GM23248 (cell line): ENCODE results near the gene FRAS1. TPM values are rescaled to one million over a fixed set of nuclear protein-coding genes. Genes with fewer than 3 reads are reported as not detected.
A peak's percentile ranks its signal among the peaks of the same experiment; 100 is the strongest.

ENCODE experiments used
- DNase-seq: peaks from one replicate; pipeline ENCODE4 v3.0.0-alpha.2; 2015
- H2AFZ ChIP-seq: fragments of 200-600 bp; sonication (generic); 2 replicates; pipeline ENCODE4 v1.6.1; 2016; ENCODE audit warnings: antibody characterized with exemption
- H3F3A ChIP-seq: fragments of 200-600 bp; sonication (generic); 2 replicates; pipeline ENCODE4 v1.6.1; 2016; ENCODE audit warnings: mild to moderate bottlenecking, antibody characterized with exemption, mixed run types; ENCODE audit not compliant: insufficient read depth
- H3K27ac ChIP-seq: fragments of 200-600 bp; sonication (generic); 2 replicates; pipeline ENCODE4 v1.5.1; 2016; ENCODE audit warnings: mild to moderate bottlenecking
- H3K27me3 ChIP-seq: fragments of 200-600 bp; sonication (generic); replicated peaks from 2 replicates; pipeline ENCODE4 v1.6.1; 2016; ENCODE audit warnings: mild to moderate bottlenecking; ENCODE audit not compliant: insufficient read depth
- H3K36me3 ChIP-seq: fragments of 200-600 bp; sonication (generic); 2 replicates; pipeline ENCODE4 v1.6.1; 2016; ENCODE audit warnings: low read depth, mild to moderate bottlenecking
- H3K4me1 ChIP-seq: fragments of 200-600 bp; sonication (generic); 2 replicates; pipeline ENCODE4 v1.6.1; 2016; ENCODE audit warnings: mild to moderate bottlenecking; ENCODE audit not compliant: insufficient read depth
- H3K4me2 ChIP-seq: fragments of 200-600 bp; sonication (generic); one replicate; pipeline ENCODE4 v1.6.1; 2016; ENCODE audit warnings: mild to moderate bottlenecking; ENCODE audit not compliant: unreplicated experiment
- H3K4me3 ChIP-seq: fragments of 200-600 bp; sonication (generic); 2 replicates; pipeline ENCODE4 v1.5.1; 2016; ENCODE audit warnings: mild to moderate bottlenecking
- H3K79me2 ChIP-seq: fragments of 200-600 bp; sonication (generic); 2 replicates; pipeline ENCODE4 v1.6.1; 2016; ENCODE audit warnings: mild to moderate bottlenecking; ENCODE audit not compliant: insufficient read depth
- H3K9ac ChIP-seq: fragments of 200-600 bp; sonication (generic); 2 replicates; pipeline ENCODE4 v1.6.1; 2016; ENCODE audit warnings: mild to moderate bottlenecking
- H3K9me2 ChIP-seq: fragments of 200-600 bp; sonication (generic); 2 replicates; pipeline ENCODE4 v1.6.1; 2016; ENCODE audit warnings: mixed run types, mild to moderate bottlenecking, moderate library complexity; ENCODE audit not compliant: insufficient read depth
- H3K9me3 ChIP-seq: fragments of 200-600 bp; sonication (generic); one replicate; pipeline ENCODE4 v1.6.1; 2017; ENCODE audit warnings: low read depth
- H4K20me1 ChIP-seq: fragments of 200-600 bp; sonication (generic); 2 replicates; pipeline ENCODE4 v1.6.0; 2016; ENCODE audit not compliant: insufficient read depth
- EZH2 ChIP-seq: fragments of 200-600 bp; sonication (generic); IDR thresholded peaks from 2 replicates; pipeline ENCODE4 v1.6.1; 2018; ENCODE audit warnings: antibody characterized with exemption, mild to moderate bottlenecking; ENCODE audit not compliant: insufficient read depth, poor library complexity, severe bottlenecking
- EZH2phosphoT487 ChIP-seq: fragments of 200-600 bp; sonication (generic); IDR thresholded peaks from 2 replicates; pipeline ENCODE4 v1.6.1; 2018; ENCODE audit warnings: antibody characterized with exemption, moderate library complexity, mild to moderate bottlenecking, low read depth; ENCODE audit not compliant: insufficient read depth
- WGBS, 2 experiments: methylation state at CpG; one replicate each; pipeline ENCODE4 v1.1.6; 2015 to 2017; ENCODE audit warnings: low lambda C conversion rate in 2 of 2, low coverage in 1 of 2; ENCODE audit errors: missing lambda C conversion rate in 2 of 2; 5-methylcytosine and 5-hydroxymethylcytosine counted together
- in situ Hi-C: fragments of 300-500 bp; cut with MboI; formaldehyde crosslinking; loops from 2 replicates; pipeline ENCODE4 v1.15.0; 2020
- polyA plus RNA-seq: library from polyadenylated mRNA; unstranded; fragments of >200 nt; fragmentation: Nextera tagmentation; extraction: Ambion mirVana; gene quantifications from 2 replicates; pipeline ENCODE4 v1.2.1, GENCODE V29; 2016
- total RNA-seq: library from RNA; depleted of rRNA; stranded (reverse); fragments of >200 nt; shearing (Covaris generic); gene quantifications from 2 replicates; pipeline ENCODE4 v1.2.3, GENCODE V29; 2014

FRAS1 gene
- total and polyA plus RNA-seq, 2 experiments from 2014 or later: 6.5 to 19.8 TPM

- peak; percentile 81 for DNase-seq
- H3K4me2 ChIP-seq: peak overlapping the region; percentile 54
- no peaks in the 10 kb centered on the region for H3K79me2 ChIP-seq
- peak overlapping the region; percentile 46 for H3K27ac ChIP-seq
- H3K9me2 ChIP-seq: no peaks in the 10 kb centered on the region; the same call in 1 of the 2 replicates
- H3K36me3 ChIP-seq: no peaks in the 10 kb centered on the region
- in situ Hi-C loops: no loop called here
- no peaks in the 10 kb centered on the region for H3K9me3 ChIP-seq
- 0 out of 2 replicates have a peak overlapping the region, but pooled peaks have one; percentile 4 for H2AFZ ChIP-seq
- peaks cover 44% of the 10 kb centered on the region for H3K4me1 ChIP-seq
- 0 to 4% methylated on average over 1 of the region's 1 CpG for WGBS, 2 experiments
- H3K4me3 ChIP-seq: no peak overlapping the region
- peaks cover 39% of the 10 kb centered on the region for H3F3A ChIP-seq
- TF ChIP-seq EZH2phosphoT487 (no peak), EZH2 (no peak)
- H3K27me3 ChIP-seq: no peaks in the 10 kb centered on the region
- H3K9ac ChIP-seq: no peak overlapping the region
- H4K20me1 ChIP-seq: no peaks in the 10 kb centered on the region
Observed at GRCh38 chr4:78477276-78477675, 420.2 kb downstream of the FRAS1 start.

GRCh38 chr4:78478523-78478922 lies 421.4 kb downstream of the FRAS1 start:
- DNase-seq: no peak
- Histone ChIP-seq H3K4me1 (peaks cover 51% of the 10 kb centered on the region), H3K9me3 (no peaks in the 10 kb centered on the region), H3K27ac (no peak overlapping the region), H3K79me2 (no peaks in the 10 kb centered on the region), H3K9me2 (no peaks in the 10 kb centered on the region; the same call in 1 of the 2 replicates), H3K4me3 (no peak overlapping the region), H4K20me1 (no peaks in the 10 kb centered on the region), H3K36me3 (no peaks in the 10 kb centered on the region), H3K4me2 (no peak overlapping the region), H3K9ac (no peak overlapping the region), H3K27me3 (no peaks in the 10 kb centered on the region), H2AFZ (no peak overlapping the region), H3F3A (peaks cover 50% of the 10 kb centered on the region)
- TF ChIP-seq EZH2 (no peak), EZH2phosphoT487 (no peak)
- in situ Hi-C loops: no loop called here

- H3K4me3 ChIP-seq: no peak overlapping the region
- no peaks in the 10 kb centered on the region for H3K79me2 ChIP-seq
- H3K27me3 ChIP-seq: no peaks in the 10 kb centered on the region
- 100% methylated on average over 1 of the region's 1 CpG for WGBS, 2 experiments
- in situ Hi-C loops: no loop called here
- H2AFZ ChIP-seq: peak overlapping the region; percentile 16; the same call in 1 of the 2 replicates
- no peaks in the 10 kb centered on the region for H3K36me3 ChIP-seq
- H3F3A ChIP-seq: peaks cover 50% of the 10 kb centered on the region
- peak; percentile 18 for DNase-seq
- H3K4me2 ChIP-seq: peak overlapping the region; percentile 46
- H3K4me1 ChIP-seq: peaks cover 59% of the 10 kb centered on the region
- H3K9me2 ChIP-seq: no peaks in the 10 kb centered on the region; the same call in 1 of the 2 replicates
- H4K20me1 ChIP-seq: no peaks in the 10 kb centered on the region
- H3K27ac ChIP-seq: peak overlapping the region; percentile 82
- TF ChIP-seq EZH2 (no peak), EZH2phosphoT487 (no peak)
- H3K9me3 ChIP-seq: no peaks in the 10 kb centered on the region
- 0 out of 2 replicates have a peak overlapping the region, but pooled peaks have one; percentile 5 for H3K9ac ChIP-seq
Observed at GRCh38 chr4:78480286-78480685, 423.2 kb downstream of the FRAS1 start.

GRCh38 chr4:78481180-78481579 lies 424.1 kb downstream of the FRAS1 start:
- Histone ChIP-seq H3K79me2 (no peaks in the 10 kb centered on the region), H3K4me1 (peaks cover 59% of the 10 kb centered on the region), H3K9ac (peak overlapping the region; percentile 11; the same call in 1 of the 2 replicates), H3K27ac (peak overlapping the region; percentile 82), H3K27me3 (no peaks in the 10 kb centered on the region), H3K9me2 (no peaks in the 10 kb centered on the region), H3K4me2 (peak overlapping the region; percentile 46), H3K4me3 (no peak overlapping the region), H3K36me3 (no peaks in the 10 kb centered on the region), H2AFZ (peak overlapping the region; percentile 18; the same call in 1 of the 2 replicates), H4K20me1 (no peaks in the 10 kb centered on the region), H3F3A (peaks cover 50% of the 10 kb centered on the region), H3K9me3 (no peaks in the 10 kb centered on the region)
- in situ Hi-C loops: no loop called here
- no peak for TF ChIP-seq EZH2
- no peak for TF ChIP-seq EZH2phosphoT487
- 0 to 6% methylated on average over 1 of the region's 1 CpG for WGBS, 2 experiments
- peak; percentile 98 for DNase-seq

GRCh38 chr4:78482281-78482680 lies 425.2 kb downstream of the FRAS1 start:
- H3K9me2 ChIP-seq: no peaks in the 10 kb centered on the region
- peak overlapping the region; percentile 82 for H3K27ac ChIP-seq
- no peak for TF ChIP-seq EZH2
- 0 out of 2 replicates have a peak, but pooled peaks have one; percentile 34 for TF ChIP-seq EZH2phosphoT487
- no peaks in the 10 kb centered on the region for H4K20me1 ChIP-seq
- peaks cover 52% of the 10 kb centered on the region for H3K4me1 ChIP-seq
- DNase-seq: peak; percentile 48
- no peak overlapping the region for H3K4me3 ChIP-seq
- no peak overlapping the region for H3K9ac ChIP-seq
- H3K27me3 ChIP-seq: no peaks in the 10 kb centered on the region
- no peak overlapping the region for H2AFZ ChIP-seq
- H3K36me3 ChIP-seq: no peaks in the 10 kb centered on the region
- WGBS, 2 experiments: 29 to 33% methylated on average over 4 of the region's 4 CpGs
- H3K4me2 ChIP-seq: peak overlapping the region; percentile 40
- H3F3A ChIP-seq: peaks cover 44% of the 10 kb centered on the region
- H3K9me3 ChIP-seq: no peaks in the 10 kb centered on the region
- H3K79me2 ChIP-seq: no peaks in the 10 kb centered on the region
- in situ Hi-C loops: no loop called here
